ENCODE results near the gene TM9SF1.

- TF ChIP-seq CTCF (IDR thresholded peaks at IDR 0.05; ENCODE audit: low read length) (no peak), EZH2 (IDR thresholded peaks at IDR 0.05; ENCODE audit: borderline replicate concordance, low read length) (no peak)
Observed at GRCh38 chr14:24219521-24219920, 24.3 kb upstream of the TM9SF1 start.
